DND-41 (cell line): ENCODE data around the gene RRP15.

Source experiments
- ATAC-seq: fragments of 200-7000 bp; cut with Tn5 transposase; 3 replicates; pipeline ENCODE4 v1.9.1; 2021; ENCODE audit warnings: low read depth; ENCODE audit not compliant: insufficient read depth
- DNase-seq: peaks from one replicate; pipeline ENCODE4 v3.0.0-alpha.2; 2020
- H2AFZ ChIP-seq: 2 replicates; pipeline ENCODE4 v1.6.0; 2012; ENCODE audit warnings: low read depth, low read length
- H3K27ac ChIP-seq: 2 replicates; pipeline ENCODE4 v1.5.1; 2012; ENCODE audit warnings: low read length, inconsistent platforms
- H3K27me3 ChIP-seq: fragments of 200-600 bp; sonication (generic); 2 replicates; pipeline ENCODE4 v1.6.0; 2012; ENCODE audit warnings: low read length, mild to moderate bottlenecking, inconsistent platforms; ENCODE audit not compliant: insufficient read depth, poor library complexity
- H3K36me3 ChIP-seq: 2 replicates; pipeline ENCODE4 v1.5.1; 2012; ENCODE audit warnings: low read length, inconsistent platforms; ENCODE audit not compliant: insufficient read depth
- H3K4me1 ChIP-seq: 2 replicates; pipeline ENCODE4 v1.5.1; 2012; ENCODE audit warnings: mild to moderate bottlenecking, low read length; ENCODE audit not compliant: insufficient read depth
- H3K4me2 ChIP-seq: 2 replicates; pipeline ENCODE4 v1.6.0; 2012; ENCODE audit warnings: mild to moderate bottlenecking, moderate library complexity, low read length, inconsistent platforms; ENCODE audit not compliant: insufficient read depth
- H3K4me3 ChIP-seq, 2 experiments: fragments of 200-600 bp in 1 of 2; shearing (Covaris generic) in 1 of 2; 2 replicates each; pipeline ENCODE4 v1.5.1; 2012 to 2016; ENCODE audit warnings: inconsistent platforms in 2 of 2, low read length in 2 of 2, mild to moderate bottlenecking in 2 of 2, low read depth in 1 of 2, moderate library complexity in 1 of 2
- H3K79me2 ChIP-seq: 2 replicates; pipeline ENCODE4 v1.6.0; 2012; ENCODE audit warnings: low read length, inconsistent platforms; ENCODE audit not compliant: insufficient read depth
- H3K9ac ChIP-seq: 2 replicates; pipeline ENCODE4 v1.6.0; 2012; ENCODE audit warnings: low read depth, mild to moderate bottlenecking, inconsistent platforms, low read length, moderate library complexity
- H3K9me3 ChIP-seq: 2 replicates; pipeline ENCODE4 v1.5.1; 2012; ENCODE audit warnings: low read length, moderate library complexity, mild to moderate bottlenecking, inconsistent platforms; ENCODE audit not compliant: insufficient read depth, severe bottlenecking
- H4K20me1 ChIP-seq: 2 replicates; pipeline ENCODE4 v1.6.0; 2012; ENCODE audit warnings: low read length; ENCODE audit not compliant: insufficient read depth
- CTCF ChIP-seq: IDR thresholded peaks from 2 replicates; pipeline ENCODE4 v1.5.1; 2012; ENCODE audit warnings: borderline replicate concordance, low read length, moderate library complexity, mild to moderate bottlenecking; ENCODE audit not compliant: poor library complexity, severe bottlenecking; ENCODE audit errors: extremely low read depth
- EZH2 ChIP-seq: IDR thresholded peaks from 3 replicates; pipeline ENCODE4 v1.6.1; 2012; ENCODE audit warnings: borderline replicate concordance, low read depth, mild to moderate bottlenecking, moderate library complexity, low read length, inconsistent platforms; ENCODE audit not compliant: severe bottlenecking

RRP15 gene

GRCh38 chr1:218339267-218339831, 54.3 kb downstream of the RRP15 start:
- Histone ChIP-seq H4K20me1 (no peaks in the 10 kb centered on the region), H3K9me3 (no peaks in the 10 kb centered on the region), H2AFZ (no peak overlapping the region), H3K4me2 (no peak overlapping the region), H3K4me3 (no peak overlapping the region), H3K27ac (no peak overlapping the region), H3K4me1 (no peaks in the 10 kb centered on the region), H3K9ac (no peak overlapping the region), H3K79me2 (no peaks in the 10 kb centered on the region), H3K36me3 (no peaks in the 10 kb centered on the region; the same call in 1 of the 2 replicates), H3K27me3 (no peaks in the 10 kb centered on the region)
- TF ChIP-seq CTCF (peak; percentile 72), EZH2 (no peak)
- DNase-seq, result no peak
- ATAC-seq, result 0 out of 3 replicates have a peak, but pooled peaks have one; percentile 49

GRCh38 chr1:218341325-218341724, 56.2 kb downstream of the RRP15 start:
- H3K36me3 ChIP-seq, result no peaks in the 10 kb centered on the region; the same call in 1 of the 2 replicates
- TF ChIP-seq EZH2 (no peak), CTCF (no peak)
- H4K20me1 ChIP-seq, result no peaks in the 10 kb centered on the region
- DNase-seq, result no peak
- H3K27ac ChIP-seq, result no peak overlapping the region
- H3K9ac ChIP-seq, result no peak overlapping the region
- no peak overlapping the region for H2AFZ ChIP-seq
- no peak overlapping the region for H3K4me2 ChIP-seq
- H3K9me3 ChIP-seq, result no peaks in the 10 kb centered on the region
- no peaks in the 10 kb centered on the region for H3K27me3 ChIP-seq
- no peak for ATAC-seq
- H3K4me1 ChIP-seq, result no peaks in the 10 kb centered on the region
- H3K79me2 ChIP-seq, result no peaks in the 10 kb centered on the region
- no peak overlapping the region for H3K4me3 ChIP-seq

DNA sequence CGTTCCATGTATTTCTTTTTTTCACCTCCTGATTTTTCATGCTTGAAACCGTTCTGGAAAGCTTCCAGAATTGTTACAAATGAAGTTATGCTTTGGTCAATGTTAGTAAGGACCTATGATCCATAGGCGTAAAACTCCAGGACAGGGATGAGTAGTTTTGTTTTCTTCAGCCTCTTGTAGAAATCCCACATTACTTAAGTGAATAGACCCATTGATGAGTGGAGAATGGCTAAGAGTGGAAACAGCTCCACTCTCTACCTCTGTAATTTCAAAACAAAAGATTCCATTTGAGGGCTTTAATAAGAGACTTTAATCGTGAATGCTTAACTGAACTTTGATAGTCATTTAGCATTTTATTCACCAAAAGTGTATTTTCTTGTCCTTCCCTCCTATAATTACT, 57.0 kb downstream of the RRP15 start:
- Histone ChIP-seq H3K27ac (no peak overlapping the region), H3K4me3 (no peak overlapping the region), H3K36me3 (no peaks in the 10 kb centered on the region), H2AFZ (no peak overlapping the region), H3K9ac (no peak overlapping the region), H3K9me3 (no peaks in the 10 kb centered on the region), H3K4me1 (no peaks in the 10 kb centered on the region), H3K27me3 (no peaks in the 10 kb centered on the region), H3K79me2 (no peaks in the 10 kb centered on the region), H3K4me2 (no peak overlapping the region), H4K20me1 (no peaks in the 10 kb centered on the region)
- no peak for ATAC-seq
- DNase-seq, result no peak
- no peak for TF ChIP-seq EZH2
- no peak for TF ChIP-seq CTCF
